Prostate gland (tissue), 2 donors: ENCODE measurements around the gene HAP1. TPM values are rescaled to one million over a fixed set of nuclear protein-coding genes. Genes with fewer than 3 reads are reported as not detected.
"Not testable (repeated sequence)": the region's sequence is repeated elsewhere in the genome, so short reads cannot be mapped to it uniquely, and the experiment has no call there.

Experiments used
- DNase-seq: peaks from one replicate; pipeline ENCODE4 v3.0.0-alpha.2; 2019; ENCODE audit warnings: low spot score
- H3K27ac ChIP-seq, 2 donors: fragments of 200-600 bp; sonication (generic); 2 replicates each; pipeline ENCODE4 v1.5.1; 2017 to 2019
- H3K27me3 ChIP-seq: fragments of 200-600 bp; sonication (generic); replicated peaks from 2 replicates; pipeline ENCODE4 v1.5.1; 2019; ENCODE audit not compliant: insufficient read depth
- H3K36me3 ChIP-seq, 2 donors: fragments of 200-600 bp; sonication (generic); 1 replicate in 1 of 2; 2 replicates in 1 of 2; pipeline versions ENCODE4 v1.5.1 to v1.8.1; 2017 to 2019
- H3K4me1 ChIP-seq: fragments of 200-600 bp; sonication (generic); replicated peaks from 2 replicates; pipeline ENCODE4 v1.5.1; 2019
- H3K4me3 ChIP-seq, 2 donors: fragments of 200-600 bp; sonication (generic); 2 replicates each; pipeline ENCODE4 v1.5.1; 2017 to 2019
- H3K9me3 ChIP-seq: fragments of 200-600 bp; sonication (generic); 2 replicates; pipeline ENCODE4 v1.5.1; 2017
- POLR2A ChIP-seq: fragments of 450-650 bp; IDR thresholded peaks from one replicate; pipeline ENCODE4 v1.6.1; 2016; ENCODE audit warnings: antibody characterized with exemption, mild to moderate bottlenecking
- WGBS: methylation state at CpG from one replicate; pipeline ENCODE4 v1.1.5; 2018; 5-methylcytosine and 5-hydroxymethylcytosine counted together
- intact Hi-C: fragments of 100-400 bp; cut with DNase I; formaldehyde crosslinking; loops from one replicate; pipeline ENCODE4 v1.14.2; 2022
- small RNA-seq, 2 donors: library from RNA; depleted of rRNA; stranded (forward); fragments of <200 nt; gene quantifications; one replicate each; pipeline ENCODE3, GENCODE V24; 2016
- total RNA-seq, 2 donors: library from RNA; depleted of rRNA; stranded (reverse); fragments of >200 nt; gene quantifications; one replicate each; pipeline ENCODE4 v1.1.0, GENCODE V29; 2016

HAP1 gene
- total RNA-seq, 2 donors from 2014 or later: 0.55 to 3.6 TPM

DNA sequence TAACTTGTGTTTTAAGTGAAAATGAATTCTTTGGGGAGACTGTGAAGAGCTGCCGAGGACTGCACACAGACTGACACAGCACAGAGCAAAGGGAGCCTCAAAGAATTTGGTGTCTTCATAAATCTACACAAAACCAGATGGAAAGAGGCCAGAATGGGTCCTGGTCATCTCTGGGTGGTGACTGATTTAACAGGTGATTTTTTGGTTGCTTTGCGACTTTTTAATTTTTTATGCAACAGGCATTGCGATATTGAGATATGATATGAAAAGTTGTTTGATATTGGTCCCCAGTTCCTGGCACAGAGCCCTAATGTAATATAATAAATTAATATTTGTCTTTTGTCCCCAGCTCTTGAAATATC is 58.4 kb downstream of the HAP1 start:
- 49% methylated on average over 3 of the region's 3 CpGs for WGBS
- DNase-seq: no peak
- no peak overlapping the region for H3K27ac ChIP-seq
- no peaks in the 10 kb centered on the region for H3K36me3 ChIP-seq
- H3K27me3 ChIP-seq: no peaks in the 10 kb centered on the region
- TF ChIP-seq POLR2A: no peak
- intact Hi-C loops: no loop called here
- no peaks in the 10 kb centered on the region for H3K9me3 ChIP-seq
- no peaks in the 10 kb centered on the region for H3K4me1 ChIP-seq
- H3K4me3 ChIP-seq: no peak overlapping the region

DNA sequence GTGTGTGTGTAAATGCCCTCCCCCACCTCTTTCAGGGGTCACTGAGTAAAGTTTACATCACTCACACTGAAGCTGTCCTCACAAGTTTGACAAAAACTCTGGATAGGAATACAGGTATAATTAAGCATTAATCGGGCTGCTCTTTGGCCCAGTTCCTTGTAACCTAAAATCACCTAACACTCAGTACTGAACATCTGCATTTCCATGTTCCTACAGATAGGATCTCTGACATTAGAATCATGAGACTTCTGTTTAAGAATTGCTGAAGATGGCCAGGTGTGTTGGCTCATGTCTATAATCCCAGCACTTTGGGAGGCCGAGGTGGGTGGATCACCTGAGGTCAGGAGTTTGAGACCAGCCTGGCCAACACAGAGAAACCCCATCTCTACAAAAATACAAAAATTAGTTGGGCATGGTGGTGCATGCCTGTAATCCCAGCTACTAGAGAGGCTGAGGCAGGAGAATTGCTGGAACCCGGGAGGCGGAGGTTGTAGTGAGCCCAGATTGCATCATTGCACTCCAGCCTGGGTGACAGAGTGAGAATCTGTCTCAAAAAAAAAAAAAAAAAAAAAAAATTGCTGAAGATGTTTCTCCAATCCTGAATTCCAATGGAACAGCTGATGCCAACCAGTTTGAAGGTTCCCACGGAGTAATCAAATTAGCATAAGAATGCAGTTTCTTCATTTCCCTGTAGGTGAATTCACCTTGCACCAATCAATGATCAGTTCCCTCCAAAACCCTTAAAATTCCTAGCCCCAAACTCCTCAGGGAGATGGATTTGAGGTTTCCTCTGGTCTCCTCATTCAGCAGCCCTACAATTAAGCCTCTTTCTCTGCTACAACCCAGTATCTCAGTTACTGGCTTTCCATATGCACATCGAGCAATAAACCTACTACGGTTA is 59.0 kb downstream of the HAP1 start:
- H3K9me3 ChIP-seq, DNase-seq, H3K27ac ChIP-seq: not testable (repeated sequence)

More for the DNA sequence above, 59.0 kb downstream of the HAP1 start:
- WGBS: 58% methylated on average over 7 of the region's 7 CpGs
- H3K4me1 ChIP-seq, H3K36me3 ChIP-seq, H3K4me3 ChIP-seq, intact Hi-C loops, H3K27me3 ChIP-seq: not testable (repeated sequence)

Small RNA genes within 50 kb of the gene (small RNA-seq; reads per million reads assigned to genes)
- gene RN7SL399P (0 reads per million in 2 donors), gene RNA5SP442 (0.19 to 0.30 reads per million in 2 donors)

Other genes with a start within 250 kb of the HAP1 start
- gene KRT36, start 244.7 kb downstream of the HAP1 start, total RNA-seq: not detected
- 10 to 100 TPM; 38.4 to 62.7 TPM for gene KRT13, start 229.0 kb downstream of the HAP1 start, total RNA-seq
- 1,000 to 10,000 TPM in 1 of 2 donors, 100 to 1,000 TPM in 1; 138 to 1,038 TPM for gene KRT15, start 215.8 kb downstream of the HAP1 start, total RNA-seq
- 100 to 1,000 TPM; 351 to 398 TPM for gene KRT19, start 206.3 kb downstream of the HAP1 start, total RNA-seq
- gene KRT9, start 162.6 kb downstream of the HAP1 start, total RNA-seq: not detected
- 100 to 1,000 TPM in 1 of 2 donors, 10 to 100 TPM in 1; 28.1 to 298 TPM for gene KRT14, start 147.7 kb downstream of the HAP1 start, total RNA-seq
- 1 to 10 TPM; 4.0 to 6.7 TPM for gene KRT16, start 121.9 kb downstream of the HAP1 start, total RNA-seq
- gene KRT17, start 110.1 kb downstream of the HAP1 start, total RNA-seq: 100 to 1,000 TPM; 201 to 360 TPM
- gene EIF1, start 45.8 kb downstream of the HAP1 start, total RNA-seq: 100 to 1,000 TPM; 136 to 320 TPM
- gene GAST, start 22.3 kb downstream of the HAP1 start, total RNA-seq: not detected
- gene JUP, start 52.1 kb upstream of the HAP1 start, total RNA-seq: 100 to 1,000 TPM; 146 to 266 TPM
- 10 to 100 TPM; 15.8 to 19.6 TPM for gene P3H4, start 77.3 kb upstream of the HAP1 start, total RNA-seq
- gene FKBP10, start 78.4 kb upstream of the HAP1 start, total RNA-seq: 10 to 100 TPM; 24.5 to 50.2 TPM
- 10 to 100 TPM; 53.9 to 67.2 TPM for gene NT5C3B, start 101.6 kb upstream of the HAP1 start, total RNA-seq
- 1 to 10 TPM in 1 of 2 donors, under 1 TPM in 1; 0.14 to 6.5 TPM for gene KLHL10, start 103.2 kb upstream of the HAP1 start, total RNA-seq
- 10 to 100 TPM; 24.2 to 45.0 TPM for gene KLHL11, start 130.8 kb upstream of the HAP1 start, total RNA-seq
- gene ACLY, start 184.3 kb upstream of the HAP1 start, total RNA-seq: 100 to 1,000 TPM; 114 to 203 TPM
- 1 to 10 TPM in 1 of 2 donors, under 1 TPM in 1; 0.55 to 4.3 TPM for gene ODAD4, start 196.0 kb upstream of the HAP1 start, total RNA-seq
- gene CNP, start 232.2 kb upstream of the HAP1 start, total RNA-seq: 100 to 1,000 TPM in 1 of 2 donors, 10 to 100 TPM in 1; 85.8 to 117 TPM